ENCODE measurements around the gene PLTP. TPM values are rescaled to one million over a fixed set of nuclear protein-coding genes. Genes with fewer than 3 reads are reported as not detected.

Gene PLTP
- polyA plus RNA-seq, 3 donors = 1.6 to 3.0 (median 2.9) TPM

GRCh38 chr20:45951925-45952834 lies 40.2 kb upstream of the PLTP start:
- no peaks in the 10 kb centered on the region for H3K4me1 Mint-ChIP-seq
- no peak for TF ChIP-seq CTCF (IDR thresholded peaks at IDR 0.05)
- Histone ChIP-seq H2AFZ (ENCODE audit: insufficient read depth, low read depth, low read length, poor library complexity, severe bottlenecking) (no peak overlapping the region), H3K27me3 (ENCODE audit: control insufficient read depth in 2 of 2, insufficient read depth in 2 of 2, low read length in 2 of 2) (no peaks in the 10 kb centered on the region), H3K36me3 (replicated peaks in 1 of 2; ENCODE audit: control insufficient read depth in 1 of 2, insufficient read depth in 2 of 2, low read length in 2 of 2) (peaks cover 76 to 90% of the 10 kb centered on the region in 2 donors), H3K4me1 (ENCODE audit: control insufficient read depth in 1 of 2, insufficient read depth in 2 of 2, low read length in 2 of 2) (peaks cover 1 to 9% of the 10 kb centered on the region in 2 donors), H4K20me1 (ENCODE audit: insufficient read depth, low read length) (peaks cover 37% of the 10 kb centered on the region), H3K79me2 (ENCODE audit: insufficient read depth, low read length) (no peaks in the 10 kb centered on the region), H3K27ac (ENCODE audit: low read depth in 1 of 2, low read length in 2 of 2) (no peak overlapping the region), H3K4me2 (replicated peaks; ENCODE audit: extremely low read depth, low read length, poor library complexity, severe bottlenecking) (no peak overlapping the region), H3K4me3 (replicated peaks in 1 of 3; ENCODE audit: low read depth in 2 of 3, low read length in 3 of 3) (no peak overlapping the region), H3K9me3 (replicated peaks in 1 of 2; ENCODE audit: control insufficient read depth in 1 of 2, insufficient read depth in 1 of 2, low read length in 2 of 2) (no peaks in the 10 kb centered on the region), H3K9ac (ENCODE audit: insufficient read depth, low read length, poor library complexity, severe bottlenecking) (no peak overlapping the region)
- intact Hi-C loops (cut with micrococcal nuclease) = no loop called here
- peaks cover 72 to 92% of the 10 kb centered on the region in 2 donors for H3K36me3 Mint-ChIP-seq
- H3K4me3 Mint-ChIP-seq = no peak overlapping the region
- DNase-seq = peak in 1 of 3 donors; percentile 3
- 99% methylated on average over 16 of the region's 19 CpGs for WGBS (ENCODE audit: insufficient coverage)
- H3K27ac Mint-ChIP-seq = peak overlapping the region in 5 of 7 donors; percentile 31 to 83 (median 55)
- H3K27me3 Mint-ChIP-seq (ENCODE audit: low read depth in 3 of 3) = no peaks in the 10 kb centered on the region
- H3K9me3 Mint-ChIP-seq = no peaks in the 10 kb centered on the region

- Mint-ChIP-seq H3K27me3 (ENCODE audit: low read depth in 3 of 3) (no peaks in the 10 kb centered on the region), H3K4me3 (no peak overlapping the region), H3K27ac (peak overlapping the region in 1 of 7 donors; percentile 46), H3K36me3 (peaks cover 75 to 91% of the 10 kb centered on the region in 2 donors), H3K4me1 (peaks cover 17% of the 10 kb centered on the region), H3K9me3 (no peaks in the 10 kb centered on the region)
- no peaks in the 10 kb centered on the region for H3K27me3 ChIP-seq (ENCODE audit: control insufficient read depth in 2 of 2, insufficient read depth in 2 of 2, low read length in 2 of 2)
- H3K9ac ChIP-seq (ENCODE audit: insufficient read depth, low read length, poor library complexity, severe bottlenecking) = no peak overlapping the region
- 90% methylated on average over 4 of the region's 9 CpGs for WGBS (ENCODE audit: insufficient coverage)
- TF ChIP-seq CTCF (IDR thresholded peaks at IDR 0.05) = no peak
- DNase-seq = no peak
- H3K9me3 ChIP-seq (replicated peaks in 1 of 2; ENCODE audit: control insufficient read depth in 1 of 2, insufficient read depth in 1 of 2, low read length in 2 of 2) = no peaks in the 10 kb centered on the region
- H3K4me1 ChIP-seq (ENCODE audit: control insufficient read depth in 1 of 2, insufficient read depth in 2 of 2, low read length in 2 of 2) = peaks cover 20 to 28% of the 10 kb centered on the region in 2 donors
- no peak overlapping the region for H3K27ac ChIP-seq (ENCODE audit: low read depth in 1 of 2, low read length in 2 of 2)
- H2AFZ ChIP-seq (ENCODE audit: insufficient read depth, low read depth, low read length, poor library complexity, severe bottlenecking) = no peak overlapping the region
- H4K20me1 ChIP-seq (ENCODE audit: insufficient read depth, low read length) = peaks cover 53% of the 10 kb centered on the region
- no peak overlapping the region for H3K4me2 ChIP-seq (replicated peaks; ENCODE audit: extremely low read depth, low read length, poor library complexity, severe bottlenecking)
- H3K36me3 ChIP-seq (replicated peaks in 1 of 2; ENCODE audit: control insufficient read depth in 1 of 2, insufficient read depth in 2 of 2, low read length in 2 of 2) = peaks cover 74 to 90% of the 10 kb centered on the region in 2 donors
- no peak overlapping the region for H3K4me3 ChIP-seq (replicated peaks in 1 of 3; ENCODE audit: low read depth in 2 of 3, low read length in 3 of 3)
- intact Hi-C loops (cut with micrococcal nuclease) = no loop called here
- H3K79me2 ChIP-seq (ENCODE audit: insufficient read depth, low read length) = no peaks in the 10 kb centered on the region
Observed at GRCh38 chr20:45950330-45950646, 38.3 kb upstream of the PLTP start.

Data from CD14-positive monocyte (primary cell).